ENCODE data around the gene UNC119. TPM values are rescaled to one million over a fixed set of nuclear protein-coding genes. Genes with fewer than 3 reads are reported as not detected.
A peak's percentile ranks its signal among the peaks of the same experiment; 100 is the strongest.

The UNC119 gene
- polyA plus RNA-seq, 4 donors = 54.4 to 74.1 (median 59.7) TPM

DNA sequence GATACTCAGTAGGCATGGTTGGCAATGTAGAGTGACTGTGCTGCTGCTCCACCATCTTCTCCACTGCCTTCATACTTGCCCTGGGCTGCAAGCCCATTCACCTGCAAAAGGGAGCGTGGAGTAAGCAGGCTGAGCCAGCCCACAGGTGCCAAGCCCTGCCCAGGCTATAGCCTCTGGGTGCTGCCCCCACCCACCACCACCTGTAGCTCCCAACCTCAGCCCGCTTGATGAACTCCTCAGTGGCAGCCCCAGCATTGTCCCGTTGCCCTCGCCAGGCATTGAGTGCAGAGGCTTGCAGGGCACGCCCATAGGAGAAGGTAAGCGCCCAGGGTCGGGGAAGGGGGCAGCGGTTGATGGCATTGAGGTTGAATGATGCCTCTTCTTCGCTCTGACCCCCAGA lies 21.1 kb upstream of the UNC119 start:
- DNase-seq (ENCODE audit: low read depth in 4 of 4, low spot score in 3 of 4) = no peak

DNA sequence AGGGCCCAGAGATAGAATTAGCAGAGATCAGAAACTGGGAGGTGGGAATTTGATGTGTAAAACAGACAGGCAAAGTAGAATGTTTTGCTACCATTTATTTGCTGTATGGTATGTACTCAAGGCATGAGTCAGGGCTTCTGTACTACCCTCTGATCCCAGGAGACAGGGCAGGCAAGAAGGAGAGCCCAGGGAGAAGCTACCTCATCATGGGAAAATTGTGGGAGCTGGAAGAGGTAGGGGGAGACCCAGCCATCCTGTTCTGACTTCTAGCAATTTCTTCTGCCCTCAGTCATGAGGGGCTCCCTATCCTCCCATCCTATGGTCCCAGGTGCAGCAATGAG lies 20.6 kb upstream of the UNC119 start:
- no peak for DNase-seq (ENCODE audit: low read depth in 4 of 4, low spot score in 3 of 4)

GRCh38 chr17:28572259-28573039 lies 20.0 kb upstream of the UNC119 start:
- DNase-seq (ENCODE audit: low read depth in 4 of 4, low spot score in 3 of 4) = no peak

DNA sequence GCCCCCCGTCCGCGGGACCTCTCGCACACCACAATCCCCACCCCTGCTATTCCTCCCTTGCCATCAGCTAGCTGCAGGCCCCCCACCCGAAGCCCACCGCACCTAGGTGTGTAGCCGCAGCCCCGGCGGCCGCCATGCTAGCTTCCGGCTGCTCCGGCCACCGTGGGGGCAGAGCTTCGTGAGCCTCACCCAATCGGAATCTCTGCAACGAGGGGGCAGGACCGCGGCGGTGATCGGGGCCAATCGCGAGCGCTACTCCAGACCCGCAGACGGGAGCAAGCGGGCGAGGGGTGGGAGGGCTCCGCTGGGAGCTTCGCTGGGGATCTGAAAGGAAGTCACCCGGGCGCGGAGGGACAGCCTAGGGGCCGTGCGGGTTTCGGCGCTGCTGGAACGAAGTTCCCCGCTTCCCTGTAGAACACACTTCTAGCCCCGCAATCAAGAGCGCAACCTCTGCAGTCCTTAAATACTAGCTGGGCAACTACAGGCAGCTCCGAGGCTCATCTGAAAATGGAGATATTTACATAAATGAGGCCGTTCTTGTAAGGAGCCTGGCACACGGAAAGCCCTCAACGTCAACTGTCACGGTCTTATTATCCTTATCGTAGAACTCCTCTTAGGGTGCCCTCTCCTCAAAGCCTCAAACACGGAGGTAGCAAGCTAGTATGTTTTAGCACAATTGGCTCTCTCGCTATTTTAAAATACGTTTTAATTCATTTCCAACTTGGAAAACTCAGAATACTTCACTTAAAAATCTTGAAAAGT lies 19.1 kb upstream of the UNC119 start, which contains the start of gene PIGS:
Gene PIGS, minus strand, starts transcription at position 164 of the 762 bp plus-strand sequence. Its CDS starts 28 bp downstream, at position 136.
- peak; percentile 77 to 80 (median 78) for DNase-seq (ENCODE audit: low read depth in 4 of 4, low spot score in 3 of 4)

- no peak for DNase-seq (ENCODE audit: low read depth in 4 of 4, low spot score in 3 of 4)
Observed at GRCh38 chr17:28570716-28571360, 18.4 kb upstream of the UNC119 start.

GRCh38 chr17:28569446-28569845 lies 17.0 kb upstream of the UNC119 start:
- DNase-seq (ENCODE audit: low read depth in 4 of 4, low spot score in 3 of 4) = no peak

GRCh38 chr17:28567604-28568003 lies 15.2 kb upstream of the UNC119 start:
- DNase-seq (ENCODE audit: low read depth in 4 of 4, low spot score in 3 of 4) = no peak

GRCh38 chr17:28563475-28563874 lies 11.1 kb upstream of the UNC119 start:
- DNase-seq (ENCODE audit: low read depth in 4 of 4, low spot score in 3 of 4) = peak in 1 of 4 donors; percentile 23

GRCh38 chr17:28555022-28555421 lies 2.6 kb upstream of the UNC119 start:
- no peak for DNase-seq (ENCODE audit: low read depth in 4 of 4, low spot score in 3 of 4)

GRCh38 chr17:28554565-28554964 lies 2.1 kb upstream of the UNC119 start:
- no peak for DNase-seq (ENCODE audit: low read depth in 4 of 4, low spot score in 3 of 4)

GRCh38 chr17:28553000-28553505 lies 629 bp upstream of the UNC119 start:
- DNase-seq (ENCODE audit: low read depth in 4 of 4, low spot score in 3 of 4) = no peak

DNA sequence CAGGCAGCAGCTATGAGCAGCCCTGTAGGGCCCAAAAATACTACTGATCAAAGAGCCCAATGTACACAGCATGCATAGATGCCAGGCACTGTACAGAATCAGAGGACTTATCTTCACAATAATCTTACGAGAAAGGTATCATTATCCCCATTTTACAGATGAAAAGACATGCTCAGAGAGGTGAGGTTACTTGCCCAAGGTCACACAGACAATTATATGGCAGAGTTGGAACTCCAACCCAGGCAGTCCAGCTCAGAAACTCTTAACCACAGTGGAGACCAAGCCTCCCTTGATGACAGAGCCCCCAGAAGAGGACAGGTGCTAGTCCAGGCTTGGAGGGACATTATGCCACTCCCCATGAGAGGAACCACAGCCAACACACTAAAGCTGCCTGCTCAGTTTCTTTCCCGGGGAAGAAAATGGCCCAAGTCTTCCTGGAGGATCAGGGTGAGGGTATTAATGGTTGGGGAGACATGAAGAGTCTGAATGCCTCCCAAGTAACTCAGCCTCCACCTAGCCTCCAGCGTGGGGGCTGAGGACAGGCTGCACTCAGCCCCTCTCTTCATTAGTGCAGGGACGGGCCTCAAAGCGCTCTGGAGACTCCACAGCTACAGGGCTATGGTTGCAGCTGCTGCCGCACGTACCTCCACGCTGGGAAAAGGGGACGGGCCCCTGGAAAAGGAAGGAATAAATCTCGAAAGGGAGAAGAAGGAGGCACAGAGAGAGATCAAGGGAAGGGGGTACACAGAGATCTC lies 826 bp downstream of the UNC119 start:
- DNase-seq (ENCODE audit: low read depth in 4 of 4, low spot score in 3 of 4) = no peak

DNA sequence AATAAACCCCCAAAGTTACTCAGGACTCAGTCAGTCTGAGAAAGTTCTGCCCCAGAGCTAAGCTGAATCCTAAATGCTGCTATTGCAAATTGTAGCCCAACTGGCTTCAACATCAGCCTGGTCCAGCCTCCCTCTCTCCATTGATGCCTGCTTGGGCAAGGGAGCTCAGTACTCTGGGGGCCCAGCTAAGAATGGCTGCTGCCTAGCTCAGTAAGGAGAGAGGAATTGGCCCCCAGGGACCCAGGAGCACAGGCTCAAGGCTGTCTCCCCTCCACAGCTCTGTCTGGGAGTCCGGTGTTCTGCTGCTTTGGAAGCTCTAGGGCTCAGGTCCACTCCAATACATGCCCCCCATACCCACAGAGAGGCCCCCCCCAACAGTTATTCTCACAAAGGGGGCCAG lies 1.6 kb downstream of the UNC119 start:
- DNase-seq (ENCODE audit: low read depth in 4 of 4, low spot score in 3 of 4) = no peak

DNA sequence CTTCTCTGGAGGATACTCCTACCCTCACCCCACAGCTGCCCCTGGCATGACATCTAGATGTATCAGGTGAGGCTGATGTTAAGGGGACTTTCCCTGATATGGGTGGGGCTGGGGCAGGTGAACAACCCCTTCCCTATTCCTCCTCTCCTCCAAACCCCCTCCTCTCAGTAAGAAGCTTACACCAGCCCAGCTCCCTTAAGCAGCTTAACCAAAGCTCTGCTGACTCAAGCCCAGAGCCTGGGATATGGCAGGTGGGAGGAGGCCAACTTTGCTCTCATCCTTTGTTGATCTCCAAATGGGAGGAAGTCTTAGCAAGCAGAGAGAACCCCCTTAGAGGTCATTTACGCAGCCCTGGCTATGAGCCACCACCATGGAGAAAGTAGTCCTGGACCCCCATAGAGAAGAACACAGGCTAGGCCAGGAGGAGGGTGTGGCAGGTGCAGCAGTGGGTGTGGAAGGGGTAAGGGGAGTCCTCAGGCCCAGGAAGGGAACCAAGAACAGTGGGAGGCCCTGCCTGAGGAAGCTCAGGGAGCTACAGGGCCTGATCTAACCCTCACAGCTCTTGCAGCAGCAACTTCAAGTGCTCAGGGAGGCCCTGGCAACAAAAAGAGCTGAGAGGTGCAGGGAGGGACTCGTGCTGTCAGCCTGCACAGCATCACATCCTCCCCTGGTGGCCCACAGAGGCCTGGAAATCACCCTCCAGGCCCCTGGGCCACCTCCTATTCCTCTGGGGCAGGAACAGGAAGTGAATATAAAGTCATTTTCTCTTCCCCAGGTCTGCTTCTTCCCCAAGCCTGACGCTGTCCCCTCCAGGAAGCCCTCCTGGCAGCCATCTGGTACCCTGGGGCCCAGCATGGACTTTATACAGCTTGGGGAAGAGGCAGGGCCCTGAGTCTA lies 2.9 kb downstream of the UNC119 start:
- no peak for DNase-seq (ENCODE audit: low read depth in 4 of 4, low spot score in 3 of 4)

GRCh38 chr17:28548417-28549130 lies 3.9 kb downstream of the UNC119 start:
- DNase-seq (ENCODE audit: low read depth in 4 of 4, low spot score in 3 of 4) = no peak

GRCh38 chr17:28547623-28548416 lies 4.6 kb downstream of the UNC119 start:
- peak in 1 of 4 donors; percentile 57 for DNase-seq (ENCODE audit: low read depth in 4 of 4, low spot score in 3 of 4)

GRCh38 chr17:28547096-28547622 lies 5.3 kb downstream of the UNC119 start:
- DNase-seq (ENCODE audit: low read depth in 4 of 4, low spot score in 3 of 4) = no peak

Measured in right renal pelvis (tissue), 4 donors.